Activated T-cell treated with anti-CD3 and anti-CD28 coated beads, Interleukin-2, amount 50 U/mL, for 72 hours (primary cell): ENCODE data around the gene SERTAD4. TPM values are rescaled to one million over a fixed set of nuclear protein-coding genes. Genes with fewer than 3 reads are reported as not detected.
"Not testable (repeated sequence)": the region's sequence is repeated elsewhere in the genome, so short reads cannot be mapped to it uniquely, and the experiment has no call there.

ENCODE experiments used
- ATAC-seq, 2 donors: fragments of 150-1000 bp; cut with Tn5 transposase; replicated peaks in 1 of 2; 2 replicates each; pipeline ENCODE4 v1.10.0; 2021; ENCODE audit warnings: moderate library complexity in 2 of 2, mild to moderate bottlenecking in 1 of 2
- DNase-seq, 2 donors: peaks; one replicate each; pipeline ENCODE4 v3.0.0; 2021 to 2022; ENCODE audit warnings: mixed read lengths in 1 of 2
- H3K27ac Mint-ChIP-seq: one replicate; pipeline ENCODE4 v1.8.0; 2022; ENCODE audit warnings: mild to moderate bottlenecking, moderate library complexity, mixed read lengths
- H3K27me3 Mint-ChIP-seq: one replicate; pipeline ENCODE4 v1.8.0; 2022; ENCODE audit warnings: low read depth, mixed read lengths
- H3K36me3 Mint-ChIP-seq, 2 donors: one replicate each; pipeline ENCODE4 v1.8.0; 2022; ENCODE audit warnings: mixed read lengths in 2 of 2, mild to moderate bottlenecking in 1 of 2; ENCODE audit not compliant: insufficient read depth in 2 of 2
- H3K4me1 Mint-ChIP-seq: one replicate; pipeline ENCODE4 v1.8.0; 2022; ENCODE audit warnings: low read depth, mixed read lengths
- H3K4me3 Mint-ChIP-seq, 2 donors: one replicate each; pipeline ENCODE4 v1.8.0; 2022; ENCODE audit warnings: mild to moderate bottlenecking in 2 of 2, mixed read lengths in 2 of 2, moderate library complexity in 2 of 2
- H3K9me3 Mint-ChIP-seq, 2 donors: one replicate each; pipeline ENCODE4 v1.8.0; 2022; ENCODE audit warnings: mixed read lengths in 2 of 2
- total RNA-seq, 2 donors: library from RNA; stranded (reverse); gene quantifications; one replicate each; pipeline ENCODE4 v1.2.3, GENCODE V29; 2022

Gene SERTAD4
- total RNA-seq, 2 donors from 2014 or later, result not detected

DNA sequence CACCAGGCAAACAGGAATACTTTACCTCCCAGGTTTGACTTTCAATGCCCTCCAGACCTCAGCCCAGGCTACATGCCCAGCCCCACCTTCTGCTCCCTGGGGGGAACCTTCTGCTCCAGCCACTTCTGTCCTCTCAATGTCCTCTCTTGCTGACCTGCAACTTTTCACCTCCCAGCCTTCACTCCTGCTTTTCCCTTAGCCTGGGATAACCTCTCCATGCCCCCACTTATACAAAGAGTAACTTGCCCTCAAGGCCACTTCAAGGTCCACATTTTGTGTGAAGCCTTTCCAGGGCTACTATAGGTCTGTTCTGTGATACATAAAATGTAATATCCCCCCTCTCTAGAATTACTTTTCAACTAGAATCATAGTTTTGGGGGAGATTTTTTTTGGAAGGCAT lies 21.7 kb downstream of the SERTAD4 start:
- Mint-ChIP-seq H3K27me3 (peaks cover 49% of the 10 kb centered on the region), H3K36me3 (no peaks in the 10 kb centered on the region), H3K4me3 (no peak overlapping the region), H3K27ac (no peak overlapping the region), H3K9me3 (no peaks in the 10 kb centered on the region), H3K4me1 (peaks cover 10% of the 10 kb centered on the region)
- DNase-seq, result no peak
- ATAC-seq, result no peak

DNA sequence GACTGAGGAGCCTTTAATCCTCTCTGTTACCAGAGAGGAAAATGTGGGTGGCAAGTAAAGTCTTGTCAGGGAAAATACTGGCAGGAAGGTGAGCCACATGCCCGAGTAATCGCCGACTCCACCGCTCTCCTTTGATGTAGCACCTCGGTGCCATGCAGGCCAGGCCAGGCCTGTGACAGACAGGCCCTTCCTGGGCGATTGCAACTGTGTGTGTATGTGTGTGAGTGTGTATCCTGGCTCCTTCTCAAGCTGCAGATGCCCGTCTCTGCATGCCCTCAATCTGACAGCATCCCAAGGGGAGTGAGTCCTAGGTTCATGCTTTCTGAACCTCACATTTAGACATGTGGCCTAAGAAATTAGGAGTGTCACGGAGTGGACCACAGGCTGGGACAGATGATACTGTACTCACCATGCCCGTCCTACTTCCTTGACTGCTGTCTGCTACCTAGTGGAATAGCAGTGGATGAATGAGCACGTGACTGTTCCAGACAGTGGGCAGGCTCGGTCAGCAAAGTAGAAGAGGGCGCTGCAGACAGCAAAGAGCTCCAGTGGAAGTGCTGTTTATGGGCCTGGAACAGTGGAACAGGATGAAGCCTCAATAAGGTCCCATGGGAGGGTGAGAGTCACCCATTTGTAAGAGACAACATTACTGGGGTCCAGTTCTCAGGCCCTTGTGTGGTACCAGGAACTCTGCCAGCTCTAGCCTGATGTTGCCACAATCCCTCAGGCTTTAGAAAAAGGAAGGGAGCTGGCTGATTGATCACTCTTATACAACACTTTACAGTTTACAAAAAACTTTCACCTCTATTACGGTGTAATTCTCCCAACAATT lies 25.3 kb downstream of the SERTAD4 start:
- Mint-ChIP-seq H3K9me3 (no peaks in the 10 kb centered on the region), H3K27ac (no peak overlapping the region), H3K27me3 (peaks cover 31% of the 10 kb centered on the region), H3K4me1 (no peaks in the 10 kb centered on the region), H3K4me3 (no peak overlapping the region), H3K36me3 (no peaks in the 10 kb centered on the region)
- DNase-seq, result no peak
- no peak for ATAC-seq

DNA sequence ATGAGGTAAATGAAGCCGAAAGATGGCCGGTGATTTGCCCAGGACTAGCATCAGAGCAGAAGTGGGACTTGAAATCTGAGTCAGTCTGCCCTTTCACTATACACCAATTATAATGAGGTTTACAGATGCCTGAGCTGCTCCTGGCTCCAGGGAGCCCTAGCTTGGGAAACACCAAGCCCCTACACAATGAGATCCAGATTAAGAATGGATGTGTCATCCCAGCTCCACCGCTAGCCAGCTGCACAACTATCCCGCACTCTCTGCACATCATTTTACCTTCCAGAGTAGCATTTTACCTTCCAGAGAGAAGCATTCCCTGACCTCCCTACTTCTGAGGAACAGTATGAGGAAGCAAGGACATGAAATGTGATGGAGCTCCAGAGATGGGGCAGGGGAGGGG lies 27.0 kb downstream of the SERTAD4 start:
- Mint-ChIP-seq H3K27me3 (peaks cover 17% of the 10 kb centered on the region), H3K4me1 (no peaks in the 10 kb centered on the region), H3K9me3 (no peaks in the 10 kb centered on the region), H3K4me3 (no peak overlapping the region), H3K27ac (no peak overlapping the region), H3K36me3 (no peaks in the 10 kb centered on the region)
- no peak for ATAC-seq
- DNase-seq, result no peak

DNA sequence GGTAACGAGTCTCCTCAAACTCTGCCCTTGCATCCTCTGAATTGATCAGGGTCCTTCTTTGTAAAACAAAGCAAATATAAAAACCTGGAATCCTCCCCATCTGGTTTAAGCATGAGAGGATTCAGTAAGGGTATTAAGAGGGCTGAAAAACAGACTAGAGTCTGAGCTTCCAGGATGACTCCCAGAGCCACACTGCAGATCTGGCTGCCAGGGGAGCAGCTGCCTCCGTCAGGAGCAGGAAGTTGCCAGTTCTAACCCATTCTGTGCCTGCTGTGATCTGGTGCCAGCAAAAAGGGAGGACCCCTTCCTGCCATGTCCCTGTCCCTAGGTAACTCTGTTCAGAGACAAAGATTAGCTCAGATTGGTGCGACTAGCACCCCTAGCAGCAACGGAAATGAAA lies 27.5 kb downstream of the SERTAD4 start:
- Mint-ChIP-seq H3K9me3 (no peaks in the 10 kb centered on the region), H3K4me1 (no peaks in the 10 kb centered on the region), H3K27me3 (peaks cover 13% of the 10 kb centered on the region), H3K27ac (no peak overlapping the region), H3K4me3 (no peak overlapping the region), H3K36me3 (no peaks in the 10 kb centered on the region)
- no peak for DNase-seq
- ATAC-seq, result no peak

DNA sequence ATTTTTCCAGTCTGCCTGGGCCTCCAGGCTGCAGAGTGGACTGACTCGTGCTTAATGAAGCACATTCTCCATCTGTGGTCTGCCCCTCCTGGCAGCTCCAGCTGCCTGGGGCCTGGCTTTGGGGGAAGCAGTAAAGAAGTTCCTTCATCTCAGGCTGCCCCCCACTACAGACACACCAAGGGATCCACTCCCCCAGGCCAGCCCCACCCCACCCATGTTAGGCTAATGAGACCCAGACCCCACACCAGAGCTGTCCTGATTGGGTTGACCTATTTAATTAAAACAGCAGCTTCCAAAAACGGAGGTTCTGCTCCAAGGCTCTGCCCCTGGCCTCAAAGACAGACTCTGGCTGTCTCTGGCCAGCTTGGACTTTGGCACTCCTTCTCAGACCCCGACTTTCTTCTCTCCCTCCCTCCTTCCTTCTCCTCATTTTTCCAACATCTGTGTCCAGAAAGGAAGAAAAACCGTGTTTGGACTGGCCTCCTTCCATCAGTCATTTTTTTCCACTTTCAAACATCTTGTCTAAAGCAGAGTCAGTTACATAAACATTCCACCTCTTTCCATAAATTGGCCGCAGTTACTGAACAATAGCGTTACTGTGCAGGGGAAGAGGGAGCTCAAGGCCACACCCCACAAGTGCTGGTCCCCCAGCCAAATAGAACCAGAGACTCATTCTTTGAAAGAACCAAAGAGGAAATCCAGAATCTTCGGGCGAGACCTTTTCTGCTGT lies 29.7 kb downstream of the SERTAD4 start:
- peaks cover 7% of the 10 kb centered on the region for H3K27me3 Mint-ChIP-seq
- no peak overlapping the region for H3K27ac Mint-ChIP-seq
- no peak for ATAC-seq
- no peaks in the 10 kb centered on the region for H3K9me3 Mint-ChIP-seq
- H3K36me3 Mint-ChIP-seq, result no peaks in the 10 kb centered on the region
- no peak for DNase-seq
- H3K4me1 Mint-ChIP-seq, result no peaks in the 10 kb centered on the region
- H3K4me3 Mint-ChIP-seq, result no peak overlapping the region

DNA sequence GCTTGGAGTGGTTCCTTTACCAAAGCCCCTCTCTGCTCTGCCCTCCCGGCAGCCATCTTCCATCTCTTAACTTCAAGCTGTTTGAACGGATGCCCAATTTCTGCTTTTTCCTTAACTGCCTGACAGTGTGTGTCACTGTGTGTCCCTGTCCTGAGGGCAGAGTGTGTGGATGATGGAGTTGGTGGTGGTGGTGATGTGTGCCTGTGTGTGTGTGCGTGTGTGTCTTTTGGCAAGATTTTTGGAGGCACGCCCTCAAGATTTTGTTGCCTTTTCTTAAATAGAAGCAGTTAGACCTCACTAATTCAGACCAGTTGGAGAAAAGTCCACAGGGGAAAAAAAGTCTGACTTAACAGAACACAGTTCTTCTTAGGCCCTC lies 30.3 kb downstream of the SERTAD4 start:
- Mint-ChIP-seq H3K27me3 (peaks cover 7% of the 10 kb centered on the region), H3K4me3 (no peak overlapping the region), H3K36me3 (no peaks in the 10 kb centered on the region), H3K27ac (no peak overlapping the region), H3K9me3 (no peaks in the 10 kb centered on the region), H3K4me1 (no peaks in the 10 kb centered on the region)
- DNase-seq (no peak), ATAC-seq (no peak)

DNA sequence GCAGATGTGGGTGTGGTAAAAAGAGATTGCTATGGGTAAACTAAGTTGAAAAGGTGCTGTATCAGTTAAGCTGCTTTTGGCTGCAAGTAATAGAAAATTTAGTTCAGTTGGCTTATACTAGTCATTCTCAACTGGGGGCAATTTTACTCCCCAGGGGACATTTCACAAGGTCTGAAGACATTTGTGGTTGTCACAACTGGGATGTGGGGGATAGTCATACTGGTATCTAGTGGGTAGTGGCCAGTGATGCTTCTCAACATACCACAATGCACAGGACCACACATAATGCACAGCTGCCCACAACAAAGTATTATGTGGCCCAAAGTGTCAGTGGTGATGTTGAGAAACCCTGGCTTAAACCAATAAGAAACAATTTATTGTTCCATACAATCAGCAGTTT lies 31.4 kb downstream of the SERTAD4 start:
- no peak overlapping the region for H3K27ac Mint-ChIP-seq
- no peaks in the 10 kb centered on the region for H3K4me1 Mint-ChIP-seq
- no peaks in the 10 kb centered on the region for H3K9me3 Mint-ChIP-seq
- no peak for ATAC-seq
- DNase-seq, result no peak
- H3K4me3 Mint-ChIP-seq, result no peak overlapping the region
- H3K27me3 Mint-ChIP-seq, result peaks cover 11% of the 10 kb centered on the region
- no peaks in the 10 kb centered on the region for H3K36me3 Mint-ChIP-seq

DNA sequence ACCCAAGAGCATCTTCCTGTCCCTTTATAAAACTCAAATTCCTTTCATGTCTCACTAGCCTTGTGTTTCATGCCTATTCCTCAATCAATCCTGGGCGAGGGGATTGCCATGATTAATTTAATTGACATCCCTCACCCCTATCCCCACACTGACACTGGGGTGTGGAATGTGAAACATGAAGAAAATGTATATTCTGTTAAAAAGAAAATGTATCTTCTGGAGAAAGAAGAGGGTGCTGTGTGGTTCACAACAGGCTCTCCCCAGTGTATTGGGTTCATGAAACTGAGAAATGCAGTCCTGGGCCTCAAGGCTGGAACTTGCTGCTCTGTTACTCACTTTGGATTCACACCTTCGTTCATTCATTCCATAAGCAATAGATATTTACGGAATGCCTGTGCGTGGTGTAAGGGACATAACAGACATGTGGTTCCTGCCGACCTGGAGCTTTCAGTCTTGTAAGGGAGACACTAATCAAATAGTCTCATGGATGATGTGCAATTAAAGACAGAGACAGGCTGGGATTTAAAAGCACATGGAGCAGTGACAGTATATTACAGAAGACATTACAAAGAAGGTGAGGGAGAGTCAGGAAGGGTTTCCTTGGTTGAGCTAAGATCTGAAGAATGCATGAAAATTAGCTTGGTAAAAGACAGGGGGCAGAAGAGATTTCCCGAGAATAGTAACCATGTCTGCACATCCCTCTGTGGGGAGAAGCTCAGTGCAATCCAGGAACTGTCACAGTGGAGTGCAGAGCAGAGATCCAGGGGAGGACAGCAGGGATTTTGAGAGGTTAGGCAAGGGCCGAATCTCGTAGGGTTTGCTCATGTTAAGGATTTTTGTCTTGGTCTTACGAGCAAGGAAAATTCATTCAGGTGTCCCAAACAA lies 32.1 kb downstream of the SERTAD4 start:
- Mint-ChIP-seq H3K36me3 (no peaks in the 10 kb centered on the region), H3K27me3 (peaks cover 19% of the 10 kb centered on the region), H3K4me1 (no peaks in the 10 kb centered on the region), H3K4me3 (no peak overlapping the region), H3K9me3 (no peaks in the 10 kb centered on the region), H3K27ac (no peak overlapping the region)
- ATAC-seq (no peak), DNase-seq (no peak)

DNA sequence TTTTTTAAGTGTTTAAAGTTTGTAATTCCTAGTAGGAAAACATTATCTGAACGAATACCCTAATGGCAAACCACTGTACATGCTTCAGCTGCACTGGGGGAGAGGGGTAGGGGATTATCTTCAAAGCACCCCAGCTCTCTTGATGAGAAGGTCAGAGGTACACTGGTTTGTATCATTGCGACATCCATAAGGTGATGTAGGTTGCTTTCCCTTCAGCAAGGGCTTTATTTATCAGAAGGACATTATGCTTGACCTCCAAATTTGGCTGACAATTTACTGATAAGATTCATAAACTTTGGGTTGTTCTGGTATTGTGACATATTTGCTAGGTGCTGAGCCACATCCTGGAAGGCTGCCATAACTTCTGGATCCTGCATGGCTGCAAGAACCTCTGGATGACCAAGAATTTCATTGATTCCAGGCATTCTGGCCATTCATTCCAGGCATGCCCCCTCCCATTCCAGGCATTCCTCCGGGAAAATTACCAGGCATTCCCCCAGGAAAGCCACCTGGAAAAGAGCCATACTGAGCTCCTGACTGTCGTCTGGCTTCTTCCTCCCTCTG lies 32.9 kb downstream of the SERTAD4 start:
- not testable (repeated sequence) for DNase-seq, H3K36me3 Mint-ChIP-seq, ATAC-seq, H3K27ac Mint-ChIP-seq, H3K9me3 Mint-ChIP-seq, H3K4me1 Mint-ChIP-seq, H3K4me3 Mint-ChIP-seq
- H3K27me3 Mint-ChIP-seq, result peaks cover 26% of the 10 kb centered on the region

DNA sequence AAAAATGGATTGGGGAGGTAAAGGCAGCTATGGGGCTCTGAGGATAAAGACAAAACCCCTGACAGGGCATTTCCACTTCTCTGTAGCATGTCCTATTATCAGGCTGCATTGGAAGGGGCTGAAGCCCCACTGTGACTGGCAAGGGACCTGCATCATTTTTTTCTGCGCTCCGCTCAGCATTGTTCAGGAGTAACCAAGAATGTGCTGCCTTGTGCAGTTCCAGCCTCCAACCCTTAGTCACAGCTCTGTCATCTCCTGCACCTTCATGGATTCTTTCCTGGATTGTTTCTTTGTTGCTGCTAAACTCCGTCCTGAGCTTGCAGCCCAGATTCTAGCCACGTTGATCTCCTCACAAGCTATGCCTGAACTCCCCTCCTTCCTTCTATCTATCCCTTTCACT lies 37.4 kb downstream of the SERTAD4 start:
- no peak overlapping the region for H3K4me3 Mint-ChIP-seq
- no peaks in the 10 kb centered on the region for H3K9me3 Mint-ChIP-seq
- no peaks in the 10 kb centered on the region for H3K4me1 Mint-ChIP-seq
- H3K27me3 Mint-ChIP-seq, result peaks cover 37% of the 10 kb centered on the region
- H3K36me3 Mint-ChIP-seq, result no peaks in the 10 kb centered on the region
- no peak for ATAC-seq
- no peak overlapping the region for H3K27ac Mint-ChIP-seq
- DNase-seq, result no peak

DNA sequence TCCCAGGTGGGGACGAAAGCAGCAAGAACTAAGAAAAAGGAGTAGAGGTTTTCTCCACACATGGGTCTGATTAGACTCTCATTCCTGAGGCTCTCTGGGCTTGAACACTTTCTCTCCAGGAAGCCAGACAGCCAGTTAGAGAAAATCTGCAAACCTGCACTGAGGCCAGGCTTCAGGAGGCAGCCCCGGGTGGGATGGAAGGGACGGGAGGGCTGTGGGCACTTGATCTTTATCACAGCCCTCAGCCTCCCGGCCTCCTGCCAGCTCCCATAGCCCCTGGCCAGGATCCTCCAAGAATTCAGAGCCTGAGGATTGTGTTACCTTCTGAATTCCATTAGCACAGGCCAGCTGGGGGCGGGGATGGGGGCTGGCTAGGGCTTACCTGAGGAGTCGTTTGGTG lies 40.1 kb downstream of the SERTAD4 start:
- Mint-ChIP-seq H3K27me3 (peaks cover 30% of the 10 kb centered on the region), H3K4me3 (no peak overlapping the region), H3K36me3 (no peaks in the 10 kb centered on the region)

DNA sequence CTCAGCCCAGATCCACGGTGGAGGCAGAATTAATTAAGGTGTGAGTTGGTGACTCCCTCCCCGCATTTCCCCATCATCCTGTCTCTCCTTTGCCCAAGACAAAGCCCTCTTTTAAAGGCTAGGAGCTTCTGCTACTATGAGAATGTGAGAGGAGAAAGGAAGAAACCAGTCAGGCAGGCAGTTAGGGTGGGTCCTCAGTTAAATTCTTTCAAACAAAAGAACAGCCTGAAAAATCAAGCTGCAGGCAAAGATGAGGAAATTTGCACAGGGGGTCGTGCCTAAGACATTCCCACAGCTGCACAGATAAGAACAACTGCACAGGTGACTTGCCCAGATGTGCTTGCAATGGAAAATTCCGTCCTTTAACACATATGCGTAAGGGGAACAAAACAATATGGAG lies 47.6 kb downstream of the SERTAD4 start:
- peaks cover 16% of the 10 kb centered on the region for H3K27me3 Mint-ChIP-seq
- H3K27ac Mint-ChIP-seq, result no peak overlapping the region
- peaks cover 8 to 9% of the 10 kb centered on the region in 2 donors for H3K9me3 Mint-ChIP-seq
- ATAC-seq (no peak), DNase-seq (no peak)
- H3K4me1 Mint-ChIP-seq, result no peaks in the 10 kb centered on the region
- H3K36me3 Mint-ChIP-seq, result peaks cover 3 to 8% of the 10 kb centered on the region in 2 donors
- H3K4me3 Mint-ChIP-seq, result no peak overlapping the region

More for the DNA sequence above, 40.1 kb downstream of the SERTAD4 start:
- H3K4me1 Mint-ChIP-seq, result no peaks in the 10 kb centered on the region
- ATAC-seq (no peak), DNase-seq (no peak)
- no peak overlapping the region for H3K27ac Mint-ChIP-seq
- no peaks in the 10 kb centered on the region for H3K9me3 Mint-ChIP-seq

DNA sequence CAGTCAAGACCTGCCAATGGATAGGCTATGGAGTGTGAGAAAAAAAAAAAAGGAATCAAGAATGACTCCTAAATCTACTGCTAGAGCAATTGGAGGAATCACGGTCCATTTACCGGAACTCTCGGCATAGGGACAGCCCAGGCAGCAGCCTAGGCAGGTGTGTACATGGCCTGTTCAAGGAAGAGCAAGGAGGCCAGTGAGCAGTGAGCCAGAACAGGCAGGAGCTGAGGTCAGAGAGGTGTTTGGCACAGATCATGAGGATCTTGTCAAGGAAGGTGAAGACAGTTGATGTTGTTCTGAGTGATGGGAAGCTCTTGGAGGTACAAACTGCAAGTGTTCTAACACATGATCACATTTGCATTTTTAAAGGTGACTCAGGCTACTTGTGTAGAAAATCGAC lies 55.5 kb downstream of the SERTAD4 start:
- H3K9me3 Mint-ChIP-seq, result no peaks in the 10 kb centered on the region
- H3K27ac Mint-ChIP-seq, result no peak overlapping the region
- ATAC-seq, result no peak
- peaks cover 0 to under 1% of the 10 kb centered on the region in 2 donors for H3K36me3 Mint-ChIP-seq
- DNase-seq, result no peak
- no peak overlapping the region for H3K4me3 Mint-ChIP-seq
- peaks cover 67% of the 10 kb centered on the region for H3K27me3 Mint-ChIP-seq
- no peaks in the 10 kb centered on the region for H3K4me1 Mint-ChIP-seq
